Gastrocnemius medialis (tissue), 4 donors: Measurements from ENCODE around the gene KRT23.

ENCODE experiments used
- POLR2A ChIP-seq, 2 donors: fragments of 450-650 bp; IDR thresholded peaks; one replicate each; pipeline ENCODE4 v1.6.1; 2017; ENCODE audit warnings: antibody characterized with exemption in 2 of 2, mild to moderate bottlenecking in 2 of 2, moderate library complexity in 2 of 2
- TF ChIP-seq, protein P1 (sequence below), 5 experiments: fragments of 450-650 bp in 3 of 5; fragments of 200-600 bp in 2 of 5; sonication (generic) in 2 of 5; IDR thresholded peaks in 4 of 5; conservative IDR thresholded peaks in 1 of 5; 1 replicate in 4 of 5; 2 replicates in 1 of 5; pipeline ENCODE4 v1.5.1; 2016 to 2019; ENCODE audit warnings: antibody characterized with exemption in 5 of 5, mild to moderate bottlenecking in 3 of 5, moderate library complexity in 3 of 5

DNA sequence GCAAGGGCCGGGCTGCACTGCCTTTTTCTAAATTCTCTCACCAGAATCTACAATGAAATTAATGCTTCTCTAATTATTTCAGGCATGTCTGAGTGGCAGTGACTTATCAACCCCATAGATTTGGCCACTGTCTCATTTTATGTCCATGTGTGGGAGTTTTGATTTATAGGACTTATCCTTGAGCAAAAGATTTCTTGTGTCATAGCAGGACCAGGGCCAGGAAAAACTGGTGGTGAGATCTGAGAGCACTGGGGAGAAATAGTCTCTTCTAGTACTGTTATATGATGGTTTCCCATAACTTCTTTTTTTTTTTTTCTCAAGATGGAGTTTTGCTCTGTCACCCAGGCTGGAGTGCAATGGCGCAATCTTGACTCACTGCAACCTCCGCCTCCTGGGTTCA, 1.5 kb upstream of the KRT23 start:
- TF ChIP-seq, protein P1, sequence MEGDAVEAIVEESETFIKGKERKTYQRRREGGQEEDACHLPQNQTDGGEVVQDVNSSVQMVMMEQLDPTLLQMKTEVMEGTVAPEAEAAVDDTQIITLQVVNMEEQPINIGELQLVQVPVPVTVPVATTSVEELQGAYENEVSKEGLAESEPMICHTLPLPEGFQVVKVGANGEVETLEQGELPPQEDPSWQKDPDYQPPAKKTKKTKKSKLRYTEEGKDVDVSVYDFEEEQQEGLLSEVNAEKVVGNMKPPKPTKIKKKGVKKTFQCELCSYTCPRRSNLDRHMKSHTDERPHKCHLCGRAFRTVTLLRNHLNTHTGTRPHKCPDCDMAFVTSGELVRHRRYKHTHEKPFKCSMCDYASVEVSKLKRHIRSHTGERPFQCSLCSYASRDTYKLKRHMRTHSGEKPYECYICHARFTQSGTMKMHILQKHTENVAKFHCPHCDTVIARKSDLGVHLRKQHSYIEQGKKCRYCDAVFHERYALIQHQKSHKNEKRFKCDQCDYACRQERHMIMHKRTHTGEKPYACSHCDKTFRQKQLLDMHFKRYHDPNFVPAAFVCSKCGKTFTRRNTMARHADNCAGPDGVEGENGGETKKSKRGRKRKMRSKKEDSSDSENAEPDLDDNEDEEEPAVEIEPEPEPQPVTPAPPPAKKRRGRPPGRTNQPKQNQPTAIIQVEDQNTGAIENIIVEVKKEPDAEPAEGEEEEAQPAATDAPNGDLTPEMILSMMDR (IDR thresholded peaks at IDR 0.05 in 4 of 5, conservative IDR thresholded peaks at IDR 0.05 in 1 of 5): no peak
- TF ChIP-seq POLR2A (IDR thresholded peaks at IDR 0.05): no peak
